HepG2 (cell line): ENCODE results near the gene PRSS22. TPM values are rescaled to one million over a fixed set of nuclear protein-coding genes. Genes with fewer than 3 reads are reported as not detected.

Source experiments
- ATAC-seq: fragments of 200-7000 bp; cut with Tn5 transposase; 3 replicates; pipeline ENCODE4 v1.9.1; 2020; ENCODE audit warnings: mild to moderate bottlenecking, moderate library complexity
- BruUV-seq: library from RNA; stranded (reverse); fragments of 400-500 nt; replicated peaks from 2 replicates; lab custom pipeline; 2021; lab: Mats Ljungman, UMichigan
- CTCF ChIA-PET: fragments of 300-600 bp; formaldehyde crosslinking; extraction: SDS; loops from one replicate; lab custom pipeline; 2021; ENCODE audit warnings: low total read pairs, inconsistent platforms, low intra/inter-chr PET ratio; lab: Yijun Ruan, JAX
- POLR2A ChIA-PET: fragments of 350-600 bp; sonication (Branson Sonifier 250); formaldehyde crosslinking; loops from one replicate; lab custom pipeline; 2020; ENCODE audit warnings: antibody characterized with exemption, inconsistent platforms; lab: Yijun Ruan, JAX
- DNase-seq: peaks from one replicate; pipeline ENCODE4 v3.0.0-alpha.2; 2015; ENCODE audit warnings: low spot score
- FAIRE-seq: peaks from 3 replicates; lab custom pipeline; 2011; peaks lifted over from hg19 to GRCh38; lab: Jason Lieb, UNC
- H2AFZ ChIP-seq: one replicate; pipeline ENCODE4 v1.6.1; 2011; ENCODE audit warnings: low read length, inconsistent platforms
- H3K27ac ChIP-seq: fragments of 300-600 bp; 3 replicates; pipeline ENCODE4 v1.8.0; 2011; ENCODE audit warnings: mixed run types, mild to moderate bottlenecking, mixed read lengths, low read length, inconsistent platforms; ENCODE audit not compliant: insufficient read depth; ENCODE audit errors: extremely low read length
- H3K27me3 ChIP-seq, 2 experiments: fragments of 200-600 bp in 1 of 2; 2 replicates in 1 of 2; 3 replicates in 1 of 2; pipeline versions ENCODE4 v1.6.0 to v1.8.0; 2011; ENCODE audit warnings: low read length in 2 of 2, mild to moderate bottlenecking in 2 of 2, moderate library complexity in 2 of 2, inconsistent platforms in 1 of 2; ENCODE audit not compliant: insufficient read depth in 2 of 2, control insufficient read depth in 1 of 2
- H3K36me3 ChIP-seq, 2 experiments: fragments of 200-600 bp in 1 of 2; replicated peaks in 1 of 2; 2 replicates in 1 of 2; 3 replicates in 1 of 2; pipeline versions ENCODE4 v1.5.1 to v1.8.0; 2011; ENCODE audit warnings: low read length in 2 of 2, inconsistent platforms in 1 of 2; ENCODE audit not compliant: insufficient read depth in 2 of 2, control insufficient read depth in 1 of 2
- H3K4me1 ChIP-seq: 2 replicates; pipeline ENCODE4 v1.5.1; 2012; ENCODE audit warnings: low read length, inconsistent platforms; ENCODE audit not compliant: insufficient read depth
- H3K4me2 ChIP-seq: 2 replicates; pipeline ENCODE4 v1.6.0; 2011; ENCODE audit warnings: low read depth, low read length, inconsistent platforms
- H3K4me3 ChIP-seq, 3 experiments: fragments of 200-600 bp in 1 of 3; sonication (generic), shearing (Covaris generic) in 1 of 3; replicated peaks in 1 of 3; 2 replicates each; pipeline ENCODE4 v1.5.1; 2011 to 2016; ENCODE audit warnings: low read length in 3 of 3, inconsistent platforms in 2 of 3, low read depth in 2 of 3, mild to moderate bottlenecking in 2 of 3, control low read depth in 1 of 3, mixed read lengths in 1 of 3; ENCODE audit not compliant: insufficient read depth in 1 of 3
- H3K79me2 ChIP-seq: one replicate; pipeline ENCODE4 v1.6.1; 2011; ENCODE audit warnings: low read length, inconsistent platforms; ENCODE audit not compliant: insufficient read depth
- H3K9ac ChIP-seq: 2 replicates; pipeline ENCODE4 v1.6.0; 2011; ENCODE audit warnings: mild to moderate bottlenecking, low read depth, low read length, inconsistent platforms; ENCODE audit not compliant: insufficient read depth
- H3K9me3 ChIP-seq: 2 replicates; pipeline ENCODE4 v1.5.1; 2012; ENCODE audit warnings: mild to moderate bottlenecking, low read length
- H4K20me1 ChIP-seq: 2 replicates; pipeline ENCODE4 v1.6.0; 2011; ENCODE audit warnings: inconsistent platforms, mild to moderate bottlenecking, low read length, moderate library complexity; ENCODE audit not compliant: insufficient read depth
- CHCHD3 ChIP-seq: sonication (generic); formaldehyde crosslinking; IDR thresholded peaks from 2 replicates; pipeline ENCODE4 v1.8.0; 2022; ENCODE audit warnings: mild to moderate bottlenecking, missing genetic modification reagents, moderate library complexity
- ETV5 ChIP-seq: IDR thresholded peaks from 2 replicates; pipeline ENCODE4 v1.6.1; 2018; ENCODE audit warnings: missing biosample characterization, missing genetic modification reagents, inconsistent platforms, borderline replicate concordance
- KDM4B ChIP-seq: sonication (generic); formaldehyde crosslinking; IDR thresholded peaks from 2 replicates; pipeline ENCODE4 v1.4.0; 2020; ENCODE audit warnings: missing genetic modification reagents
- KLF11 ChIP-seq: IDR thresholded peaks from 2 replicates; pipeline ENCODE4 v1.6.1; 2016; ENCODE audit warnings: missing compliant biosample characterization
- MEIS2 ChIP-seq: sonication (generic); formaldehyde crosslinking; IDR thresholded peaks from 2 replicates; pipeline ENCODE4 v1.9.0; 2021; ENCODE audit warnings: mild to moderate bottlenecking, missing genetic modification reagents
- PATZ1 ChIP-seq: sonication (generic); formaldehyde crosslinking; IDR thresholded peaks from 2 replicates; pipeline ENCODE4 v1.4.0; 2020; ENCODE audit warnings: missing genetic modification reagents
- PHF20 ChIP-seq: sonication (generic); formaldehyde crosslinking; IDR thresholded peaks from 2 replicates; pipeline ENCODE4 v1.5.0; 2020; ENCODE audit warnings: mild to moderate bottlenecking, missing genetic modification reagents
- POLR2A ChIP-seq, 2 experiments: IDR thresholded peaks; 2 replicates each; pipeline ENCODE4 v1.6.1; 2011; ENCODE audit warnings: low read depth in 2 of 2, low read length in 2 of 2, mild to moderate bottlenecking in 1 of 2, moderate library complexity in 1 of 2; ENCODE audit not compliant: insufficient read depth in 1 of 2
- POLR2G ChIP-seq: fragments of 200-400 bp; formaldehyde crosslinking; IDR thresholded peaks from 2 replicates; pipeline ENCODE4 v1.6.1; 2018; ENCODE audit warnings: mild to moderate bottlenecking, low read depth, low read length, moderate library complexity
- PRDM15 ChIP-seq: sonication (generic); formaldehyde crosslinking; IDR thresholded peaks from 2 replicates; pipeline ENCODE4 v1.4.0; 2020; ENCODE audit warnings: missing genetic modification reagents
- RBFOX2 ChIP-seq: fragments of 200-400 bp; formaldehyde crosslinking; IDR thresholded peaks from 2 replicates; pipeline ENCODE4 v1.6.1; 2017; ENCODE audit warnings: low read depth, mild to moderate bottlenecking, low read length
- RBM22 ChIP-seq: fragments of 200-400 bp; formaldehyde crosslinking; optimal IDR thresholded peaks from 2 replicates; pipeline ENCODE3; 2017; ENCODE audit warnings: mild to moderate bottlenecking, low read length, moderate library complexity
- SNRNP70 ChIP-seq: fragments of 200-400 bp; formaldehyde crosslinking; IDR thresholded peaks from 2 replicates; pipeline ENCODE4 v1.6.1; 2017; ENCODE audit warnings: mild to moderate bottlenecking, low read depth, low read length, moderate library complexity
- ZBTB7B ChIP-seq: sonication (generic); formaldehyde crosslinking; IDR thresholded peaks from 2 replicates; pipeline ENCODE4 v1.4.0; 2020; ENCODE audit warnings: missing genetic modification reagents
- ZFY ChIP-seq: sonication (generic); formaldehyde crosslinking; IDR thresholded peaks from 2 replicates; pipeline ENCODE4 v1.4.0; 2020; ENCODE audit warnings: missing genetic modification reagents
- ZNF143 ChIP-seq: sonication (generic); formaldehyde crosslinking; IDR thresholded peaks from 2 replicates; pipeline ENCODE4 v1.4.0; 2020; ENCODE audit warnings: missing genetic modification reagents
- ZNF264 ChIP-seq: sonication (generic); formaldehyde crosslinking; IDR thresholded peaks from 2 replicates; pipeline ENCODE4 v1.4.0; 2020; ENCODE audit warnings: missing genetic modification reagents
- ZNF460 ChIP-seq: sonication (generic); formaldehyde crosslinking; IDR thresholded peaks from 2 replicates; pipeline ENCODE4 v1.5.1; 2020; ENCODE audit warnings: missing genetic modification reagents, mild to moderate bottlenecking, borderline replicate concordance
- ZNF615 ChIP-seq: sonication (generic); formaldehyde crosslinking; IDR thresholded peaks from 2 replicates; pipeline ENCODE4 v1.5.0; 2020; ENCODE audit warnings: mild to moderate bottlenecking, missing genetic modification reagents, borderline replicate concordance
- WGBS: methylation state at CpG from one replicate; pipeline ENCODE4 v1.1.6; 2017; ENCODE audit warnings: low lambda C conversion rate; 5-methylcytosine and 5-hydroxymethylcytosine counted together
- in situ Hi-C: cut with HindIII; loops from 2 replicates; pipeline ENCODE4 v1.10.0; 2017; ENCODE audit warnings: low pct_unique_long_range_greater_than_20kb; ENCODE audit not compliant: extremely low pct_ligation_motif_present
- intact Hi-C: fragments of 100-400 bp; cut with micrococcal nuclease; formaldehyde crosslinking; loops from one replicate; pipeline ENCODE4 v1.10.0; 2022; ENCODE audit not compliant: unreplicated experiment
- polyA plus RNA-seq, 8 experiments: library from polyadenylated mRNA; depleted of rRNA in 3 of 8; stranded (reverse) in 7 of 8; unstranded in 1 of 8; fragments of >200 nt; fragmentation: Illumina TruSeq in 4 of 8; extraction: Trizol in 4 of 8; gene quantifications; 2 replicates each; pipeline versions ENCODE4 v1.2.1 to v1.2.3, GENCODE V29; 2011 to 2016; ENCODE audit warnings: low read depth in 4 of 8, missing spikeins in 1 of 8, mixed read lengths in 1 of 8; ENCODE audit not compliant: insufficient read depth in 1 of 8
- total RNA-seq, 5 experiments: library from RNA; depleted of rRNA; stranded (reverse); fragments of >200 nt; fragmentation: Illumina TruSeq; extraction: Trizol; gene quantifications; 2 replicates each; pipeline ENCODE4 v1.2.3, GENCODE V29; 2016; ENCODE audit warnings: low read depth in 1 of 5

The PRSS22 gene
- total and polyA plus RNA-seq, 2 of the 13 experiments (the other 11 are each of a cell fraction or from before 2014, with no cell fraction given), result 0.24 to 0.32 TPM

- CTCF ChIA-PET, result no interaction called here
- in situ Hi-C loops, result loop anchor here (5.0 kb wide), 1 partner anchor 42 kb away; the partner anchor contains the start of gene PRSS33
- H3K4me2 ChIP-seq, result peak within 1 kb of the TSS; percentile 63
- TF ChIP-seq RBM22 (no peak), ZNF264 (CRISPR knock-in tag) (0 out of 2 replicates have a peak, but pooled peaks have one; percentile 18), PATZ1 (CRISPR knock-in tag) (peak; percentile 83), ZNF143 (CRISPR knock-in tag) (no peak), CHCHD3 (CRISPR knock-in tag) (0 out of 2 replicates have a peak, but pooled peaks have one; percentile 14), ETV5 (CRISPR knock-in tag) (peak; percentile 88; the same call in 1 of the 2 replicates), PRDM15 (CRISPR knock-in tag) (no peak), PHF20 (CRISPR knock-in tag) (no peak), ZNF460 (CRISPR knock-in tag) (no peak), ZFY (CRISPR knock-in tag) (peak; percentile 36; the same call in 1 of the 2 replicates), KDM4B (CRISPR knock-in tag) (no peak), POLR2G (peak; percentile 39; the same call in 1 of the 2 replicates), ZNF615 (CRISPR knock-in tag) (no peak), SNRNP70 (no peak), RBFOX2 (0 out of 2 replicates have a peak, but pooled peaks have one; percentile 24), MEIS2 (CRISPR knock-in tag) (peak; percentile 75), KLF11 (CRISPR knock-in tag) (no peak), ZBTB7B (CRISPR knock-in tag) (peak; percentile 32; the same call in 1 of the 2 replicates), POLR2A (IDR thresholded peaks at IDR 0.05; ENCODE audit: insufficient read depth in 1 of 2, low read depth in 2 of 2, low read length in 2 of 2) (peak in 1 of 2 experiments; percentile 41; a peak in 1 of 4 replicates)
These were observed 28.2 kb downstream of the PRSS22 start, which contains the start of gene ZG16B for GRCh38 chr16:2829501-2830354. ZG16B (plus strand) TSS chr16:2830303; CDS start chr16:2830442, 139 bp downstream.

More at GRCh38 chr16:2829501-2830354, 28.2 kb downstream of the PRSS22 start, which contains the start of gene ZG16B:
- FAIRE-seq (no peak), ATAC-seq (peak; percentile 60), DNase-seq (peak; percentile 51)
- Histone ChIP-seq H3K4me1 (peaks cover 41% of the 10 kb centered on the region), H3K27ac (no peak within 1 kb of the TSS), H3K27me3 (peaks cover 1 to 68% of the 10 kb centered on the region in 2 experiments), H3K9me3 (no peaks in the 10 kb centered on the region), H3K9ac (peak within 1 kb of the TSS; percentile 12; the same call in 1 of the 2 replicates), H3K4me3 (peak within 1 kb of the TSS; percentile 46 to 63 (median 57)), H3K36me3 (no peaks in the 10 kb centered on the region), H2AFZ (no peak within 1 kb of the TSS), H4K20me1 (no peaks in the 10 kb centered on the region), H3K79me2 (no peaks in the 10 kb centered on the region)
- intact Hi-C loops, result no loop called here
- WGBS, result 0% methylated on average over 2 of the region's 32 CpGs
- POLR2A ChIA-PET, result interaction anchor here (0.6 to 1.7 kb wide), 9 partner anchors 9 to 82 kb away, joined by 3 to 9 read pairs (median 3); partner anchors contain the start of genes ELOB, FLYWCH1 and FLYWCH2
- BruUV-seq, result no TSS peak
